PC-9 (cell line): ENCODE measurements around the gene RSBN1.
"Not testable (repeated sequence)": the region's sequence is repeated elsewhere in the genome, so short reads cannot be mapped to it uniquely, and the experiment has no call there.

ENCODE experiments used
- CTCF ChIP-seq: fragments of 200-600 bp; sonication (generic); conservative IDR thresholded peaks from 2 replicates; pipeline ENCODE4 v1.6.1; 2017; ENCODE audit warnings: mixed run types, antibody characterized with exemption, mild to moderate bottlenecking, moderate library complexity
- EZH2 ChIP-seq: fragments of 200-600 bp; sonication (generic); IDR thresholded peaks from 2 replicates; pipeline ENCODE4 v1.8.0; 2017; ENCODE audit warnings: antibody characterized with exemption, low read depth

DNA sequence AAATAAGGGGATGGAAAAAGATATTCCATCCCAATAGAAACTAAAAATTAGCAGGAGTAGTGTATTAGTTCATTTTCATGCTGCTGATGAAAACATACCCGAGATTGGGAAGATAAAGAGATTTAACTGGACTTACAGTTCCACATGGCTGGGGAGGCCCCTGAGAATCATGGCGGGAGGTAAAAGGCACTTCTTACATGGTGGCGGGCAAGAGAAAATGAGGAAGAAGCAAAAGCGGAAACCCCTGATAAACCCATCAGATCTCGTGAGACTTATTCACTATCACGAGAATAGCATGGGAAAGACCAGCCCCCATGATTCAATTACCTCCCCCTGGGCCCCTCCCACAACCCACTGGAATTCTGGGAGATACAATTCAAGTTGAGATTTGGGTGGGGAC lies 94.8 kb downstream of the RSBN1 start:
- TF ChIP-seq CTCF, EZH2: not testable (repeated sequence)
